ENCODE measurements around the gene NKD1.
"Not testable (repeated sequence)": the region's sequence is repeated elsewhere in the genome, so short reads cannot be mapped to it uniquely, and the experiment has no call there.

Gene NKD1

DNA sequence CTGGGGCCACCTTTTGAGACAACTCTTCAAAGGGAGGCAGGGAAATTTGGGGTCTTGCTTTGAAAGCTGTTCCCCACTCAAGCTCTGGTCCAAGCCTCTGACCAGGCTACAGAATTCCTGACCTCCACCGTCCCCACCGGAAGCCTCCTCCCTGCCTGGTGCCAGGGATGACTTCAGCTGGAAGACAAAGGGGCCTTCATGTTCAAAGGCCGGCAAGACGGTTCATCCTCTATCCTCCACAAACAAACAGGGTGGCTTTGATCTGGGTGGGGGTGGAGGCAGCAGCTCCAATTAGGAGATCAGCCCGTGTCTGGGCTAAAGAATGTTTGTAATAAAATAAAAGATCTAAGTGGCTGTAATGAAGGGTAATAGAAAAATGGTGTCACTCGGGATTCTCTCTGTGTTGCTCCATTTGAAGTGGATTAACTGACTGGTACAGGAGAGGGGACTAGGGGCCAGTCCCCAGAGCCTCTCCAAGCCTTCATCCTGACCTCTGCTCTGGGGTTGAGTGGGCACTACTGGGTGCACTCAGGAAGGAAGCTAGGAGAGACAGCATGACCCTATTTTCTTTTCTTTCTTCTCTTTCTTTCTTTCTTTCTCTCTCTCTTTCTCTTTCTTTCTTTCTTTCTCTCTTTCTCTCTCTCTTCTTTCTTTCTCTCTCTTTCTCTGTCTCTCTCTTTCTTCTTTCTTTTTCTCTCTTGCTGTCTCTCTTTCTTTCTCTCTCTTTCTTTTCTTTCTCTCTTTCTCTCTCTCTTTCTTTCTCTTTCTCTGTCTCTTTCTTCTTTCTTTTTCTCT is 27.5 kb upstream of the NKD1 start:
- no peak for FAIRE-seq

DNA sequence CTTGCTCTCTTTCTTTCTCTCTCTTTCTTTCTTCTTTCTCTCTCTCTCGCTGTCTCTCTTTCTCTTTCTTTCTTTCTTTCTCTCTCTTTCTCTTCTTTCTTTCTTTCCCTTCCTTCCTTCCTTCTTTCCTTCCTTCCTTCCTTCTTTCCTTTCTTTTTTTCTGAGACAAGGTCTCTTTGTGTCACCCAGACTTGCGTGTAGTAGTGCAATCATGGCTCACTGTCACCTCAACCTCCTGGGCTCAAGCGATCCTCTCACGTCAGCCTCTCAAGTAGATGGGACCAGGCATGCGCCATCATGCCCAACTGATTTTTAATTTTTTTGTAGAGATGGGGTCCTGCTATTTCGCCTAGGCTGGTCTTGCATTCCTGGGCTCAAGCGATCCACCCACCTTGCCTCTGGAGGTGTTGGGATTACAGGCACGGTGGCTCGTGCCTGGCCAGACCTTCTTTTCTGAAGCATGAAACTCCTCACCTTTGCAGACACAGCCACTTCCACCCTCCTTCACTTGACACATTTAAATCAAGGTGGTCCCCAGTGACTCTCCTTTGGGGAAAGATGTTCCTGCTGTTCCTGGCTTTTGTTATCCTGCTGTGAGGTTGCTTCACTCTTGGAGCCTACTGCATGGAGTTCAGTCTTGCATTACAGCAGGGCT is 26.8 kb upstream of the NKD1 start:
- FAIRE-seq: no peak

DNA sequence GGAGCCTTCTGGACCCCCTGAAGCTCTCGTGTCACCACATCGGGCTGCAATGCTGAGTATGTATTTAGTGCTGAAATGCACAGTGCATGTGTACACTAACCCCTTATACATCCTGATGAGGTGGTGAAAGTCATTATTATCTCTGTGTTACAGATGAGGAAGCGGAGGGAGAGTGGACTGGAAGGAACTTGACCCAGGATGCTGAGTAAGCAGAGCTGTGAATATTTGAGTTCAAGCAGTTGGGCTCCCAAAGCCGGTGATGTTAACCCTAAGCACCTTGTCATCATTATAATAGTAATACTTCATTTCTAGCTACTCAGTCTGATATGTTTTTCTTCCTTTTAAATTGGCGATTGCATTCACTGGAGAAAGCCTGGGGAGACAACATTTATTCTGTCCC is 25.9 kb upstream of the NKD1 start:
- FAIRE-seq: no peak

DNA sequence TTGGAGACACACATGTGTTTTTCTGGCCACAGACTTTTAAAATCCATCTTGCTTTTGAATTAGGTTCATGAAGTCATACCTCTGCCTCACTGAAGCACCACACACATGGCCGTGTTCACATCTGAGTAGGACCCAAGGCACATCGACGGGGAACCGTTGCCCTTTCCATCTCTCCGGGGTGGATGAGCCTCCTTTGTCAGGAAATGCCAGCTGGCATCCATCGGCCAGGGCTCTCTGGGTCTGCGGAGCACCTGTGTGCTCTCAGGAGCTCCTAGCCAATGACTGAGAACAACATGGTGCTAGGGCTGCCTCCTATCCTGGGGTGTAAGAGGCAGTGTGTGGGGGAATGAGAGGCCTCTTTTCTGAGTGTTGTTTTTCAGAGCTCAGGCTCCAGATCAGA is 24.5 kb upstream of the NKD1 start:
- FAIRE-seq: no peak

DNA sequence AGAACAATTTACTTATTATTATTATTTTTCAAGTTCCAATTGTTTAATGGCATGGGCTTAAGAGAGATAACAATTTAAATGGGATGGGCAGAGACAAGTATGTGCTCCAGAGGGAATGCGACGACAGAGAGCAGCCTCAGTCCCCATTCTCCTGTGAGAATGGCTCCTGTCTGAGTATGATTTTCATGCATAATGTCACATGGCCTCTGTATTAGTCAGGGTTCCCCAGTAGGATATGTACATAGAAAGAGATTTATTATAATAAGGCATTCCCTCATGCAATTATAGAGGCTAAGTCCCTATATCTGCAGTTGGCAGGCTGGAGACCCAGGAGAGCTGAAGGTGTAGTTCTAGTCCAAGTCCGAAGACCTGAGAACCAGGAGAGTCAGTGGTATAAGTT is 22.9 kb upstream of the NKD1 start:
- FAIRE-seq: no peak

DNA sequence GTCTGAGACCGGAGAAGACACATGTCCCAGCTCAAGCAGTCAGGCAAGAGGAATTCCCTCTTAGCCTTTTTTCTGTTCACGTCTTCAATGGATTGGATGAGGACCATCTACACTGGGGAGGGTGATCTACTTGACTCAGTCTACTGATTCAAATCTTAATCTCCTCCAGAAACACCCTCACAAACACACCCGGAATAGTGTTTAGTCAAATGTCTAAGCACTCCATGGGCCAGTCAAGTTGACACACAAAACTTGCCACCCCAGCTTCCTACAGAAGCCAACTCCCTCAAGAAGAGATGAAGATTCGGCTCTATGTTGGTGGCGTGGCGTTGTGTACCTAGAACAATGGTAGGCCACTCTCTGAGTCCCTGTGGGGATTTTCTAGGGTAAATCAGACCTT is 22.5 kb upstream of the NKD1 start:
- FAIRE-seq: no peak

DNA sequence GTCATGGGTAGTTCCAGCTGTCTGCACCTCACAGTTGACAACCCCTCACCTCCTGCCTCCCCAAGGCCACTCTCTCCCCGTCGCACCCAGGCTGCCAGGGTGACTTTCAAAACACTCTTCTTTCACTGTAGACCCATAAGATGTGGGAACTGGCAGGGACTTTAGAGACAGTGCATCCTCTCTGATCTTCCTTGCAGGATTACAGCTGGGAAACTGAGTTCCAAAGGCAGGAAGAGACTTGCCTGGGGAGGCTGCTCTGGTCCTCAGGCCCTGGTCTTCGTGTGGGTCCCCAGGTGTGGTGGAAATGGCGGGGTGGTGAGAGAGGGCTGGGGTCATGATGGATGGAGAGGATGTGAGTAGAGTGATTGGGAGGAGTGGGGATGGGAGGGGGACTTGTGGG is 21.9 kb upstream of the NKD1 start:
- no peak for FAIRE-seq

DNA sequence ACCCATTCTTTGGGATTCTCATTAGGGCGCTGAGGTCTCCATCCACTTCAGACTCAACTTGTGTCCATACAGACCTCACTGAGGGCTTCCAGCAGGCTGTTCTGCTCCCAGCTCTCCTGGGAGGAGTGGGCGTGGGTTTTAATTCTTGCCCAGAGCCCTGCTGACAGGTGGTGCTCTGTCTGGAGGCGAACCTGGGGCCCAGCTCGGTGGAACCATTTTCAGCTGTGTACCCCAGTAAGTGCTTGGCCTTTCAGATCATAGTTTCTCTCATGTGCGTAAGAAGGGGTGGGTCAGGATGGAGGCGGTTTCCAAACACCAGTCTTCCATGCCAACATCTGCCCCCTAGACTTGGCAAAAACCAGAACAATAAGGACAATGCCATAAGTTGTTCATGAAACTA is 21.4 kb upstream of the NKD1 start:
- no peak for FAIRE-seq

DNA sequence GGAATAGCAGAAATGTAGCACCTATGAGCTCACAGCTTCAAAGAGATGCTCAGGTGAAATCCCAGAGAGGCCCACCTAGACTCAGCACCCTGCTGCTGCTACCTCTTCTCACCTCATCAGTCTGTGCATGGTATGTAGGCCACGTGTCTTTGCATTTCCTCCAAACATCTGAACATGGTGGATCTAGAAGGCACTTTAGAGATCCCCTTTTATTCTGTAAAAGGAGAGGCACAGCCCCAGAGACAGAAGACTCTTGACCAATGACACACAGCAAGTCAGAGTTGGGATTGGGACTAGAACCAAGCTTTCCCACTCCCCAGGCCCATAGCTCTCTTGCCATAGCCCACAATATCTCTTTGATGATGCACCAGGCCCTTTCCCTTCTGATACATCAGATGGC is 19.4 kb upstream of the NKD1 start:
- no peak for FAIRE-seq

DNA sequence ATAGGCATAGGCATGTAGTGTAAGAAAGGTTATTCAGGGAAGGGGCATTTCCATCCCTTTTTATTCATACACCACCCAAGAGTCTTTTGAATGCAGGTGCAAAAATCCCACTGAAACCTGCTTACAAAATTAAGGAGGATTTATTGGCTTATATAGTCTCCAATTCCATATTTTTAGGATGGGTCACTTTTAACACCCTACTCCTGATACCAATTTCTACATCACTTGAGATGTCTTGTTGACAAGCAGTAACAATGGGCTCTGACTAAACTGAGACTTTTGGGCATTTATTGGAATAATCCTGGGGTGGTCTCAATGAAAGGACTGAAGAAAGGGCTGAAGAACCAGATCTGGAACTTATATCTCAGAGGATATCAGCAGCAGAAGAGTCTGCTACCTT is 18.9 kb upstream of the NKD1 start:
- FAIRE-seq: no peak

DNA sequence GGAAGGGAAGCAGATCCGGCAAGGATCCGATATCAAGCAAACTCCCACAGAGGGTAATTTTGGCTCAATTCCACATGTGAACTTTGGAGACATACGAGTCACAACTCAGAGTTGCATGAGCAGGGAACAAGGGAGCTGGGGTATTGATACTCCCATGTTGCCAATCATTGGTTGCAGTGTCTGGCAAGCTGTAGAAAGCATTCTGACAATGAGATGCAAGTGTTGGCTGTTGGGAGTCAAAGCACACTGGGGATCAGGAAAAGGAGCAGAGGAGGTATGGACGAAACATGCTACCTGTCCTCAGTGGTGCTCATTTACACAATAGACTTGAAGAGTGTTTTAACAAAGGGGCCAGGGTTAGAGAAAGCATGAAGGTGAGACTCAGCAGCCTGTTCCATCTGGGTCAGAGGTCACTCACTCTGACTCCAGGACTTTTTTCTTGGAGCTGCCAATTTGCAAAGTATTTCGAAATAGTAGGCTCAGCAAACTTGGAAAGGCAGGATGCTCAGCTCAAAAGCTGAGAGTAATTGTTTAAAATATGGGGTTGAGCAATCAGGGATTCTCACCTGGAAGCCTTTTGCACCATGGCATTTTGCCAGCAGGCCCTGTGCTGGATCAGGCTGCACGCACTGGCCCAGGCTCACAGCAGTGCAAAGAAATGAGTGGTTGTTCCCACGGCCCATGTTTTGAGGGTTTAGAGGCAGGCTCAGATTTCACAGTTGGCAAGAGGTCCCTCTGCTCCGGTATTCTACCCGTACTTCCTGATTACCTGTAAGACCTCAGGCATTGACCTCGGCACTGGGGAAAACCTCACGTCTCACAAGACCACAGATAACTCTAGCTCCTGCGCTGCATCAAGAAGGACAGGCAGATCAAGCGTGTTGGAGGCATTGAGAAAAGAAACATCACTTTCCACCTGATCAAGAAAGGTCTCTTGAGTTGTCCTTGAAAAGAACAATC is 17.6 kb upstream of the NKD1 start:
- no peak for FAIRE-seq

DNA sequence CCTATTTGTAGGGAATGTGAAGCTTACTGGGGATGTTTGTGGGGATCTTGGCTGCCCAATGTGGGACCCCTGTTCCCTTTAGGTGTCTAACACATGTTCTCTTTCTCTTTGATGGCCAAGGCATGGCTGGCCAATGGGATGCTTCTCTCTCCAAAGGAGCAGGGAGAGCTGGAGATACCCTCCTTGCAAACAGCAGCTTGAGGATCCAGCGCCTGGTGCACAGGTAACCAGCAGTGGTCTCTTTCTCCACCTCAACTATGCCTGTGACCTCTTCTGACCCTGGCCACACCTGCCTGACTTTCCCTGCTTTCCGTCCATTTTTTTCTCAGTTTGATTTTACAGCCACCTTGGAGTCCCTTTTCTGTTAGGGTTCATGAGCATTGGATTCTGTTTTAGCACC is 16.8 kb upstream of the NKD1 start:
- no peak for FAIRE-seq

DNA sequence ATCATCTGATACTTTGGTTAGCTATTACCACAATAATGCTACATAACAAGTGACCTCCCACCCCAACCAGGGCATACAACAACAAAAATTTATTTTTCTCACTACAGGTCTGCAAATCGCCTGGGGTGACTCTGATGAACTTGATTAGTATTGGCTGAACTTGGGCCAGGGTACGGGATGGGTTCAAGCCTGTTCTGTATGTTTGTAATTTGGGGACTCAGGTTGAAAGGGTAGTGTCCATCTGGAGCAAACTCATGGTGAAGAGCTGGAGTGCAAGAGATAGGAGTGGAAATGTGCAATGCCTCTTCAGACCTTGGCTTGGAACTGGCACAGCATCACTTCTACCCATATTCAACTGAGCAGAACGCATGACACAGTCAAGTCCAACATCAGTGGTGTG is 16.3 kb upstream of the NKD1 start:
- no peak for FAIRE-seq

DNA sequence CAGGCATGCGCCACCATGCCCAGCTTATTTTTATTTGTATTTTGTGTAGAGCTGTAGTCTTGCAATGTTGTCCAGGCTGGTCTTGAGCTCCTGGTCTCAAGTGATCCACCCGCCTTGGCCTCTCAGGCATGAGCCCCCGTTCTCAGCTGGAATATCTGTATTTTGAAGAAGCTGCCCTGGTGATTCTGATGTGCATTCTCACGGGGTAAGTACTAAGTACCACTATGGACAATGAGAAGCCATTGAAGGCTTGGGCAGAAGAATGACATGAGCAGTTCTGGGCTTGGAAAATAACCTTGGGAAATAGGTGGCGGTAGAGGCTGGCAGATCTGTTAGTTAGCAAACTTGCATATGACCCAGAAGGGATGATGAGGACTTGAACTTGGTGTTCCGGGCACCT is 15.6 kb upstream of the NKD1 start:
- FAIRE-seq: no peak

DNA sequence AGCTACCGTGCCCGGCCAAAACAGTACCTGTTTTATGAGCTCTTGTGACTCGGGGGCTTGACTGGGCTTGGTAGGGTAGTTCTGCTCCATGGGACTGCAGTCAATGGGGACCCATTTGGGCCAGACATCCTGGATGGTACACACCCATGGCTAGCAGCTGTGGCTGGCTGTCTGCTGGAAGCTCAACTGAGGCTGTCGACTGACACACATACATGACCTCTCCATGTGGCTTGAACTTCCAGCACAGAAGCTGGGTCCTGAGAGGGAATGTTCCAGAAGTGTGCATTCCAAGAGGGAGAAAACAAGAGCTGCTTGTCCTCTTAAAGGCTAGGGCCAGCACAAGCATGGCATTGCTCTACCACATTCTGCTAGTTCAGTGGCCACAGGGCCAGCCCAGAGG is 14.9 kb upstream of the NKD1 start:
- FAIRE-seq: no peak

DNA sequence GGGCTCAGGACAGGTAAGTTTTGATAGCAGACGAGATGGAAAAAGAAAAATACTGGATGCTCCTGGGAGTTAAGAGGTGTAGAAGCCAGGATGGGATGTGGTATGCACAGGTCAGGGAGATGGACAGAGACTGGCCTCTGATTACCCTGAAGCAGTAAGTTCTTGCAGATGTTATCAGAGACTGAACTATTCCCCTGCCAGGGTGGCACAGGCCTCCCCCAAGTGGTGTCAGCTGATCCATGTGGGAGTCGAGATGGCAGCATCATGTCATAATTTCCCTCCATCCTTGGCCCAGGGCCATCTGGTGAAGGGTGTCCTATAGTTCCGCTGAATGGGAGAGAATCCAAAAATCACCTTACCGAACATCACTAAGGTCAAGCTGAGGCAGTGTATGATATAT is 14.1 kb upstream of the NKD1 start:
- FAIRE-seq: no peak

DNA sequence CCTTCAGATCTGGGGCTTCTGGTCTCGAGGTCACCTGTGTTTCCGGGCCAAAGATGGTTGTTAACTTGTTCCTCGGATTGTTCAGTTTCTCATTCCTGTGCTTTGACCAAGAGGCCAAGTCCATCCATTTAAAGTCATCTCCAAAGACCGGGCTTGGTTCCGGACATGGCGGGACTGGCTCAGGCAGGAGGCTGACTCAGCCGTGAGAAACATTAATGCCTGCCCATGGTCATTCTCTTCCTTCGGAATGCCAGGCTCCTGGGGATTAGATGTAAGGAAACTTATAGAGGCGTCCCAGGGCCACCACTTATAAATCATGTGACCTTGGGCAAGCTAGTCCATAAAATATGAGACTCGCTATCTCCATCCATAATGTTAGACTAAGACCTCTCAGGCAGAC is 13.6 kb upstream of the NKD1 start:
- no peak for FAIRE-seq

DNA sequence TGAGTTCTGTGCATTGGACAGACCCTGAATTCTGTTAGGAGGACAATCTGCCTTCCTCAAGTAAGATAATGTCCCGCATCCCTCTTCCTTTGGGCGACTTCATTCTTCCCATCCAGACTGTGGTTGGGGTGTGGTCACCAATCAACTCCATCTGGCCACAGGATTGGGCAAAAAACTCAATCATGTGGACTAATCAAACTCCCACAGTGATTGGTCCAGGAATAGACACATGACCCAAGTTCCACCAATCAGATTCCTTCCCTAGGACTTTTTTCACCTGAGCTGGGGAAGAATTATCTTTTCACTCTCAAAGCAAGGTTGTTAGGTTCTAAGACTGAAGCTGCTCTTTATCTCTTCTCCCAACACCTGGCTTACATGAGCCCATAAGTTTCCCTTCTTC is 13.2 kb upstream of the NKD1 start:
- no peak for FAIRE-seq

DNA sequence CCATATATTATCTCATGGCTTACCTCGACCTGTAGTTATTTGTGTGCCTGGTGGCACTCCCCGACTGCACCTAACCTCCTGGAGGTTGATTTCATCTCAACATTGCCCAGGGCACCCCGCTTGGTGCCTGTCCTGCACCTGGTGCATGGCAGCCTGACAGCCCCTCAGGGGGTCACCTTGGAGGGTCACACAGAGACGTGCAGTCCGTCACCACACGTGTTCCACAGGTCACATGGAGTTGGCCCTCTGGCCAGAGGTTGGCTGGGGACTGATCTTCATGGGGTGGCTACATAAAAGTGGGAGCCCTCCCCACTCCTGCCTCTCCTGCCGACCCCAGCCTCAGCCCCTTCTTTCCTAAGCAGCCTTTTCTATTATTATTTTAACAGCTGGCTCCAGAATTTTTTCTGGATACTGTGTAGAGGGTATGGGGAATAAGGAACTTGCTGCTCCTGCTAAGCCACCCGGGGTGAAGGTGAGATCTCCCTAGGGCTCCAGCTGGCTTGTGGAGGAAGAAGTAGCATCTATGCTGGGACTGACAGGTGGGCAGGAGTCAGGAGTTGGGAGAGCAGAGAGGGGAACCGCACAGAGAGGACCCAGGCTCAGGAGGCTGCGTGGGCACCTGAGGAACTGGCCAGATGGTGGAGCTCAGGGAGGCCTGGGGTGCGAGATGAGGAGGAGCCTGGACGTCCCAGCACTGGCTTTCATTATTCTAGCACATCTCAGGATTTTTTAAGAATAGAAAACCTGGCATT is 12.5 kb upstream of the NKD1 start:
- FAIRE-seq: no peak

DNA sequence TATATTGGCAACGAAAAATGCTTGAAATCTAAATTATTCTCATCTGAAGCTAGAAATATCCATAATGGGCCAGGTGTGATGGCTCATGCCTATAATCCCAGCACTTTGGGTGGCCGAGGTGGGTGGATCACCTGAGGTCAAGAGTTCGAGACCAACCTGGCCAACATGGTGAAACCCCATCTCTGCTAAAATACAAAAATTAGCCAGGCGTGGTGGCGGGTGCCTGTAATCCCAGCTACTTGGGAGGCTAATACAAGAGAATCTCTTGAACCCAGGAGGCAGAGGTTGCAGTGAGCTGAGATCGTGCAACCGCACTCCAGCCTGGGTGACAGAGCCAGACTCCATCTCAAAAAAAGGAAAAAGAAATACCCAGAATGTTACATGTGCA is 11.9 kb upstream of the NKD1 start:
- FAIRE-seq: not testable (repeated sequence)

DNA sequence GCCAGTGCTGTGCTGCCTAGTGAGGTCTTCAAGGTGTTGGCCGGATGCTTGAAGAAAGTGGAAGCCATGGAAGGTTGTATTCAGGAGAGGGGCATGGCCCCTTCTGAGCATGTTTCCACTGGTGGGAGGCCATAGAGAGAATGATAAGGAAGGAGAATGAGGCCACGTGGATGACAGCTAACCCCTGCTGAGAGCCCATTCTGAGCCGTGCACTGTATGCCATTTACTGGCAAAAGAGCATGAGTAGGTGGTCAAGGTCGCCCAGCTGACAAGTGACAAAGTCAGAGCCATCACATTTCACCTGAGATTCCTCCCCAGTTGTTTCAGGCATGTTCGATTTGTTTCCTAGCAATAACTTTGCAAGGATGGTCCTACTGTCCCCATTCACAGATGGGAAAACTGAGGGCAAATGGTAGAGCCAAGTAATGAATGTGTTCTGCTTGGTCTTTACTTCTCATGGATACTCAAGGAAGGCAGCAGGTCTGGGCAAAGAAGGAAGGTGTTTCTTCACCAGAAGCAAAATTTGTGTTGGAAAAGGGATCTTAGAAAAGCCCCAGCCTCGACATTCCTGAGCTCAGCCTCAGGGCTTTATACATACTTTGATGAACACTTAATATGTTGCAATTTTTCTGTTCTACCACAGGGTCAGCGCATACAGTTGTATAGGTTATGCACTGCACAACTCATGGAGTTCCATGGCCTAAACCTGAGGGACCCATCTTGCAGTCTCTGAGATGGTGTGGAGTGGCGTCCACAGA is 10.5 kb upstream of the NKD1 start:
- FAIRE-seq: no peak

DNA sequence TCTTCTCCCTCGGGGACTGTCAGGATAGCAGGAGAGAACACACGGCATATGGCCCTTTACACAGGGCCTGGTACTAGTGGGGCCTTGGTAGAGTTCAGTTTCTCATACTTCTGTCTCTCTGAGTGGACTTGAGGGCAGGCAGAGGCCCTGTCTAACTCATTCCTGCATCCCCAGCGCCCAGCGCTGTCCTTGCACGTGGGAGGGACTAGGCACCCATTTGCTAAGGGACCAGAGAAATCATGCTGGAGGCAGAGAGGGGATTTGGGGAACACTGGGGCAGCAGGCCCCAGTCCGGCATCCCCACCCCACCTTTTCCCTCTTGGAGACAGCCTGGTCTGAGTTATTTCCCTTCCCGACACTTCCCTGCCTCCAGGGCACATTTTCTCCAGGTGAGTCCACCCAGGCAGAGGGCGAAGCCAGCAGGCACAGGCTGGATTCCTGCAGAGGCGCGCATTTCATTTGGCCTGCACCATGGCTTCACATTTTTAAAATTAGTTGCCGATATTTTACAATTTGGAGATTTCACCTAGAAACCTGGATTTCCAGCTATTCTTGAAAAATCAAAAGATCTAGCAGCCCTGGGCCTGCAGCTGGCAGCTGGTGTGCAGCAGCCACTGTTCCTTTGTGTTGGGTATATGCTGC is 9.7 kb upstream of the NKD1 start:
- no peak for FAIRE-seq
